ENCODE results near the gene SDK1.

DNA sequence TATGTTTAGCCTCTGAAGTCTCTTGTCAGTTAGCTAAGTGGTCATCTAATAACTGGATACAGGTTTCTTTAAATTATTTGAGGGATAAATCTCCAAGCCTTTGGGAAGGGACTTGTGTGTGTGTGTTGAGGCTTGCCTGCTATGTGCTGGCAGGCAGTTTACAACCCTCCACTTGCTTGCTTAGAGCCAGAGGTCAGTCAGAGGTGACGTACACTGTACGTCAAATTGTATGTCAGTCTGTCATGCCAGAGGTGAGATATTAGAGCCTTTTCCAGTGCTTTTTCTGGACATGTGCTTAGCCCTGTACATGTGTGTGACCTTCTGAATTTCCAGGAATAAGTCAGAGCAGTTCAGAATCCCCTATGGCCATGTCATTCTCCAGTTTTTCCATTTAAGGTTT lies 438.9 kb downstream of the SDK1 start:
- TF ChIP-seq BHLHE40 (IDR thresholded peaks at IDR 0.05; ENCODE audit: borderline replicate concordance) (no peak), CTBP1 (IDR thresholded peaks at IDR 0.05; ENCODE audit: borderline replicate concordance) (no peak), NFRKB (IDR thresholded peaks at IDR 0.05) (no peak), HDGF (IDR thresholded peaks at IDR 0.05; ENCODE audit: borderline replicate concordance) (no peak), FOXK2 (IDR thresholded peaks at IDR 0.05) (no peak), SUZ12 (IDR thresholded peaks at IDR 0.05) (no peak), TARDBP (IDR thresholded peaks at IDR 0.05) (no peak), L3MBTL2 (conservative IDR thresholded peaks at IDR 0.05) (no peak), SP1 (IDR thresholded peaks at IDR 0.05) (no peak)
- TF ChIP-seq, protein P1, sequence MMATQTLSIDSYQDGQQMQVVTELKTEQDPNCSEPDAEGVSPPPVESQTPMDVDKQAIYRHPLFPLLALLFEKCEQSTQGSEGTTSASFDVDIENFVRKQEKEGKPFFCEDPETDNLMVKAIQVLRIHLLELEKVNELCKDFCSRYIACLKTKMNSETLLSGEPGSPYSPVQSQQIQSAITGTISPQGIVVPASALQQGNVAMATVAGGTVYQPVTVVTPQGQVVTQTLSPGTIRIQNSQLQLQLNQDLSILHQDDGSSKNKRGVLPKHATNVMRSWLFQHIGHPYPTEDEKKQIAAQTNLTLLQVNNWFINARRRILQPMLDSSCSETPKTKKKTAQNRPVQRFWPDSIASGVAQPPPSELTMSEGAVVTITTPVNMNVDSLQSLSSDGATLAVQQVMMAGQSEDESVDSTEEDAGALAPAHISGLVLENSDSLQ (IDR thresholded peaks at IDR 0.05), result no peak
